WI38 (cell line): ENCODE data around the gene OLAH.

Source experiments
- H3K4me3 ChIP-seq: 2 replicates; pipeline ENCODE4 v1.5.1; 2011; ENCODE audit warnings: low read depth, mild to moderate bottlenecking, control low read depth, low read length
- TF ChIP-seq, protein P1 (sequence below): IDR thresholded peaks from 2 replicates; pipeline ENCODE4 v1.5.1; 2012; ENCODE audit warnings: low read depth, mild to moderate bottlenecking, control low read depth, low read length

The OLAH gene

GRCh38 chr10:15053061-15053460 lies 9.3 kb downstream of the OLAH start:
- TF ChIP-seq, protein P1, sequence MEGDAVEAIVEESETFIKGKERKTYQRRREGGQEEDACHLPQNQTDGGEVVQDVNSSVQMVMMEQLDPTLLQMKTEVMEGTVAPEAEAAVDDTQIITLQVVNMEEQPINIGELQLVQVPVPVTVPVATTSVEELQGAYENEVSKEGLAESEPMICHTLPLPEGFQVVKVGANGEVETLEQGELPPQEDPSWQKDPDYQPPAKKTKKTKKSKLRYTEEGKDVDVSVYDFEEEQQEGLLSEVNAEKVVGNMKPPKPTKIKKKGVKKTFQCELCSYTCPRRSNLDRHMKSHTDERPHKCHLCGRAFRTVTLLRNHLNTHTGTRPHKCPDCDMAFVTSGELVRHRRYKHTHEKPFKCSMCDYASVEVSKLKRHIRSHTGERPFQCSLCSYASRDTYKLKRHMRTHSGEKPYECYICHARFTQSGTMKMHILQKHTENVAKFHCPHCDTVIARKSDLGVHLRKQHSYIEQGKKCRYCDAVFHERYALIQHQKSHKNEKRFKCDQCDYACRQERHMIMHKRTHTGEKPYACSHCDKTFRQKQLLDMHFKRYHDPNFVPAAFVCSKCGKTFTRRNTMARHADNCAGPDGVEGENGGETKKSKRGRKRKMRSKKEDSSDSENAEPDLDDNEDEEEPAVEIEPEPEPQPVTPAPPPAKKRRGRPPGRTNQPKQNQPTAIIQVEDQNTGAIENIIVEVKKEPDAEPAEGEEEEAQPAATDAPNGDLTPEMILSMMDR: no peak
- H3K4me3 ChIP-seq: no peak overlapping the region

DNA sequence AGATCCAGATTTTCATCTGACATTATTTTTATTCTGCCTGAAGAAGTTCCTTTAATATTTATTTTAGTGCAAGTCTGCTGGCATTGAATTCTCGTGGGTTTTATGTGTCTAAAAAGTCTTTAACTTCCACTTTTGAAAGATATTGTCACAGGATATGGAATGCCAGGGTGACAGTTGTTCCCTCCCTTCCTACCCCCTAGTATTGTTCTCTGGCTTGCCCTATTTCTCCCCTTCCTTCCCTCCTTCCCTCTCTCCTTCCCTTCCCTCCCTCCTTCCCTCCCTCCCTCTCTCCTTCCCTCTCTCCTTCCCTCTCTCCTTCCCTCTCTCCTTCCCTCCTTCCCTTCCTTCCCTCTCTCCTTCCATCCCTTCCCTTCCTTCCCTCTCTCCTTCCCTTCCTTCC lies 14.9 kb downstream of the OLAH start:
- H3K4me3 ChIP-seq: no peak overlapping the region
- TF ChIP-seq, protein P1: no peak

DNA sequence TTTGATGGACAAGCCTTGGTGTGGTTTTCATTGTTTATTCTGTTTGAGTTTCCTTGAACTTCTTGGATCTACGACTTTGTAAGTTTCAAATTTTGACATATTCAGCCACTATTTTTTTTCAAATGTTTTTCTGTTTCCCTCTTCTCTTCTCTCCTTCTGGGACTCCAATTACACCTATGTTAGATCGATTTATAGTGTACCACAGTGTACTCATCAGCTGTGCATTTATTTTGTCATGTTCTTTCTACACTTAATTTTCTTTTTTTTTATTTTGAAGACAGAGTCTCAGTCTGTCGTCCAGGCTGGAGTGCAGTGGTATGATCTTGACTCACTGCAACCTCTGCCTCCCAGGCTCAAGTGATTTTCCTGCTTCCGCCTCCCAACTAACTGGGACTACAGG lies 16.2 kb downstream of the OLAH start:
- H3K4me3 ChIP-seq: no peak overlapping the region
- TF ChIP-seq, protein P1: no peak

- H3K4me3 ChIP-seq: no peak overlapping the region
- TF ChIP-seq, protein P1: no peak
Measured at GRCh38 chr10:15060638-15061037, 16.9 kb downstream of the OLAH start.

GRCh38 chr10:15067154-15067553 lies 23.4 kb downstream of the OLAH start:
- TF ChIP-seq, protein P1: no peak
- no peak overlapping the region for H3K4me3 ChIP-seq

GRCh38 chr10:15068802-15069201 lies 25.1 kb downstream of the OLAH start:
- TF ChIP-seq, protein P1: no peak
- H3K4me3 ChIP-seq: no peak overlapping the region

DNA sequence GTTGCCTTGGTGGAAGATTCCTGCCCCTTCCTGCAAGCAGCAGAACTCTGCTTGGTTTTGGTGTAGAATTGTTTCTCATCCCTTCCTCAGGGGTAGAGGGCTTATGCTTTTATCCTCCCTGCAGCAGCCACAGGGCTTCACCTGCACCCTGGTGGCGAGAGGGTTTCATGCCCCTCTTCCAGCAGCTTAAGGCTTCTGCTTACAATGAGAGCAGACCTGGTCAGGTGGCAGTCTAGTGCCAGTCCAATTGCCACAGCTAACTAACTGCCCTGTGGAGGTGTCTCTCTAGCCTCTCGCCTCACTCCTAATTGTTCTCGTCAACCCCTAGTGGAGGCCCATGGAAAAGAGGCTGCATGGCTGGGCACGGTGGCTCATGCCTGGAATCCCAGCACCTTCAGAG lies 25.5 kb downstream of the OLAH start:
- no peak overlapping the region for H3K4me3 ChIP-seq
- TF ChIP-seq, protein P1: no peak
